SH-SY5Y (cell line): ENCODE results near the gene YARS1.

Experiments
- GATA2 ChIP-seq: IDR thresholded peaks from 2 replicates; pipeline ENCODE4 v1.6.1; 2011; ENCODE audit warnings: mild to moderate bottlenecking, low read depth, low read length
- GATA3 ChIP-seq: IDR thresholded peaks from 2 replicates; pipeline ENCODE4 v1.6.1; 2011; ENCODE audit warnings: low read depth, mild to moderate bottlenecking, low read length, moderate library complexity

DNA sequence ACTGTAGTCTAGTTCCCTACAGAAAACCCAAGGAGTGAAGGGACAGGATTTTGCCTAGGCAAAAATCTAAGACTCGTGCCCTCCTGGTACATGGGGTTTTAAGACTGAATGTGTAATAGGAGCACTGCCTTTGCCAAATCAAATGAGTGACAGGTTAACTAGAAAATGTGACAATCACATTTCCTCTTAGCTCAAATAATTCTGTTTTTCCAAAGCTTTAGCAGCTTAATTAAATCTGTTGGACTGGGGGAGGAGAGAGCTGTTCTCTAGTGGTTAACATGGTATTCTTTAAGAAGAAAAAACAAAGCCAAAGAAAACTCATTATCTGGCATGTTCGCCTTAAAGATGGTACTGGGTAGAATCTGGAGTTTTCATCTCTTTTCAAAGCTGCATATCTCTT, 41.0 kb upstream of the YARS1 start:
- TF ChIP-seq GATA2 = no peak
- TF ChIP-seq GATA3 = no peak
